HCT116 (cell line): Measurements from ENCODE around the gene LAIR1. TPM values are rescaled to one million over a fixed set of nuclear protein-coding genes. Genes with fewer than 3 reads are reported as not detected.
"Not testable (repeated sequence)": the region's sequence is repeated elsewhere in the genome, so short reads cannot be mapped to it uniquely, and the experiment has no call there.

Source experiments
- ATAC-seq: fragments of 200-7000 bp; cut with Tn5 transposase; 2 replicates; pipeline ENCODE4 v1.9.1; 2020; ENCODE audit warnings: mild to moderate bottlenecking, moderate library complexity
- BruUV-seq: library from RNA; stranded (reverse); fragments of 400-500 nt; replicated peaks from 2 replicates; lab custom pipeline; 2021; lab: Mats Ljungman, UMichigan
- CTCF ChIA-PET: fragments of 300-600 bp; sonication (Branson Sonifier 250); formaldehyde crosslinking; loops from one replicate; lab custom pipeline; 2021; ENCODE audit warnings: antibody characterized with exemption; lab: Charles Lee
- POLR2A ChIA-PET: fragments of 300-600, 350-600 bp; sonication (Branson Sonifier 250); formaldehyde crosslinking; loops from one replicate; lab custom pipeline; 2021; ENCODE audit warnings: antibody characterized with exemption; lab: Charles Lee
- RAD21 ChIA-PET, 2 experiments: fragments of 300-600 bp; sonication (Branson Sonifier 250); formaldehyde crosslinking; loops; one replicate each; lab custom pipeline; 2023; ENCODE audit warnings: low total read pairs in 2 of 2; ENCODE audit not compliant: uncharacterized antibody in 2 of 2, unreplicated experiment in 2 of 2, low non-redundant PET in 1 of 2; lab: Charles Lee
- DNase-seq: peaks from one replicate; pipeline ENCODE4 v3.0.0-alpha.2; 2010; ENCODE audit warnings: low read depth, low spot score
- H2AFZ ChIP-seq: fragments of 200-600 bp; shearing (Covaris generic), sonication (generic); 2 replicates; pipeline ENCODE4 v1.6.1; 2017; ENCODE audit warnings: low read depth, mixed run types, mixed read lengths, antibody characterized with exemption, low read length; ENCODE audit not compliant: poor library complexity, severe bottlenecking
- H3K27ac ChIP-seq: 2 replicates; pipeline ENCODE4 v1.5.1; 2012; ENCODE audit warnings: low read depth, low read length
- H3K27me3 ChIP-seq: fragments of 200-600 bp; sonication (generic); 2 replicates; pipeline ENCODE4 v1.6.1; 2016; ENCODE audit warnings: mixed run types, low read length, mixed read lengths; ENCODE audit not compliant: insufficient read depth
- H3K36me3 ChIP-seq, 2 experiments: fragments of 200-500 bp in 1 of 2; fragments of 200-600 bp in 1 of 2; sonication (Bioruptor generic) in 1 of 2; sonication (generic) in 1 of 2; 2 replicates each; pipeline versions ENCODE4 v1.5.1 to v1.6.1; 2014 to 2016; ENCODE audit warnings: low read length in 2 of 2, inconsistent platforms in 1 of 2, mixed read lengths in 1 of 2, mixed run types in 1 of 2; ENCODE audit not compliant: insufficient read depth in 2 of 2, control insufficient read depth in 1 of 2
- H3K4me1 ChIP-seq, 2 experiments: fragments of 200-600 bp in 1 of 2; sonication (generic) in 1 of 2; 2 replicates each; pipeline versions ENCODE4 v1.5.1 to v1.6.1; 2012 to 2017; ENCODE audit warnings: low read length in 2 of 2, inconsistent platforms in 1 of 2, mild to moderate bottlenecking in 1 of 2, mixed read lengths in 1 of 2, mixed run types in 1 of 2, moderate library complexity in 1 of 2; ENCODE audit not compliant: insufficient read depth in 2 of 2, control insufficient read depth in 1 of 2
- H3K4me2 ChIP-seq: fragments of 200-600 bp; sonication (generic); 2 replicates; pipeline ENCODE4 v1.6.1; 2017; ENCODE audit warnings: mixed run types, low read length, mixed read lengths
- H3K4me3 ChIP-seq, 2 experiments: fragments of 200-600 bp in 1 of 2; sonication (generic) in 1 of 2; replicated peaks in 1 of 2; 2 replicates each; pipeline ENCODE4 v1.5.1; 2011 to 2016; ENCODE audit warnings: low read length in 2 of 2, control low read depth in 1 of 2, low read depth in 1 of 2, mild to moderate bottlenecking in 1 of 2, mixed read lengths in 1 of 2, mixed run types in 1 of 2
- H3K79me2 ChIP-seq: fragments of 200-600 bp; sonication (generic); 2 replicates; pipeline ENCODE4 v1.6.1; 2017; ENCODE audit warnings: mild to moderate bottlenecking, mixed run types, low read length, moderate library complexity, mixed read lengths; ENCODE audit not compliant: insufficient read depth
- H3K9ac ChIP-seq: fragments of 200-600 bp; sonication (generic); 2 replicates; pipeline ENCODE4 v1.6.1; 2016; ENCODE audit warnings: low read length, mixed read lengths
- H3K9me2 ChIP-seq: fragments of 200-600 bp; sonication (generic), shearing (Covaris generic); 2 replicates; pipeline ENCODE4 v1.6.1; 2017; ENCODE audit warnings: mixed run types, mild to moderate bottlenecking, moderate library complexity; ENCODE audit not compliant: insufficient read depth
- H3K9me3 ChIP-seq, 2 experiments: fragments of 200-500 bp in 1 of 2; fragments of 200-600 bp in 1 of 2; sonication (Bioruptor generic) in 1 of 2; sonication (generic) in 1 of 2; 2 replicates each; pipeline ENCODE4 v1.6.1; 2014 to 2017; ENCODE audit warnings: low read length in 2 of 2, mixed read lengths in 2 of 2, inconsistent platforms in 1 of 2, low read depth in 1 of 2, mild to moderate bottlenecking in 1 of 2, mixed run types in 1 of 2, moderate library complexity in 1 of 2; ENCODE audit not compliant: control insufficient read depth in 1 of 2, insufficient read depth in 1 of 2
- H4K20me1 ChIP-seq: fragments of 200-600 bp; sonication (generic), shearing (Covaris generic); 2 replicates; pipeline ENCODE4 v1.6.1; 2017; ENCODE audit warnings: mixed run types, mild to moderate bottlenecking, moderate library complexity; ENCODE audit not compliant: insufficient read depth
- CBX3 ChIP-seq: IDR thresholded peaks from 2 replicates; pipeline ENCODE4 v1.6.1; 2012; ENCODE audit warnings: low read depth
- ELF1 ChIP-seq: IDR thresholded peaks from 2 replicates; pipeline ENCODE4 v1.6.1; 2012; ENCODE audit warnings: low read depth, borderline replicate concordance
- EZH2 ChIP-seq: fragments of 200-600 bp; sonication (generic); IDR thresholded peaks from 2 replicates; pipeline ENCODE4 v1.6.1; 2017; ENCODE audit warnings: antibody characterized with exemption, mixed run types
- FOSL1 ChIP-seq: IDR thresholded peaks from 2 replicates; pipeline ENCODE4 v1.6.1; 2012; ENCODE audit warnings: low read depth
- POLR2A ChIP-seq: IDR thresholded peaks from 2 replicates; pipeline ENCODE4 v1.7.0; 2011; ENCODE audit warnings: borderline replicate concordance; ENCODE audit not compliant: insufficient read depth, insufficient read length; ENCODE audit errors: extremely low read depth
- SP1 ChIP-seq: IDR thresholded peaks from 2 replicates; pipeline ENCODE4 v1.6.1; 2012; ENCODE audit warnings: low read depth
- intact Hi-C: fragments of 100-400 bp; cut with micrococcal nuclease; formaldehyde crosslinking; loops from 2 replicates; pipeline ENCODE4 v1.10.0; 2022
- total RNA-seq: library from RNA; stranded (reverse); gene quantifications from one replicate; pipeline ENCODE4 v1.2.1, GENCODE V29; 2021; ENCODE audit not compliant: unreplicated experiment
- TF ChIP-seq, protein P1 (sequence below), 3 experiments: fragments of 200-600 bp in 1 of 3; sonication (generic) in 1 of 3; IDR thresholded peaks in 2 of 3; conservative IDR thresholded peaks in 1 of 3; 2 replicates each; pipeline ENCODE4 v1.5.1; 2012 to 2017; ENCODE audit warnings: low read depth in 2 of 3, low read length in 2 of 3, antibody characterized with exemption in 1 of 3, borderline replicate concordance in 1 of 3, control low read depth in 1 of 3, mild to moderate bottlenecking in 1 of 3, mixed read lengths in 1 of 3, mixed run types in 1 of 3, moderate library complexity in 1 of 3; ENCODE audit not compliant: insufficient read depth in 1 of 3
- TF ChIP-seq, protein P2 (sequence below): IDR thresholded peaks from 2 replicates; pipeline ENCODE4 v1.6.1; 2012

LAIR1 gene
- total RNA-seq, 1 experiment from 2014 or later: 0.89 TPM

DNA sequence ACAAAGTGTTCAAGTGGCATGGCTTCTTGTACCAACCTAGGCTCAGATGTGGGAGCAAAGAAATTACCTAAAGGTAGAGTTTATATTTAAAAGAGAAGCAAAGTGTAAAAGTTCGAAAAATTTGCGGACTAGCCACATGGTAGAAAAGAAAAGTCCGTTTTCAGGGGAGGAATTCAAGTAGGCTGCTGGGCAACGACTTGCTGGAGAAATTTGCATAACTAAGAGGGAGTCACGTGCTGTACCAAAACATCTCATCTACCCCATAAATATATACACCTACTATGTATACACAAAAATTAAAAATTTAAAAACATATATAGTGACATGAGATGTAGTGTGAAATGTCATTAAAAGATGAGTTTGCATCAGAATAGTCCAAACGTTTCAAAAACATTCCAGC, 2.1 kb upstream of the LAIR1 start:
- CTCF ChIA-PET: no interaction called here
- no peaks in the 10 kb centered on the region for H3K79me2 ChIP-seq
- no TSS peak for BruUV-seq

DNA sequence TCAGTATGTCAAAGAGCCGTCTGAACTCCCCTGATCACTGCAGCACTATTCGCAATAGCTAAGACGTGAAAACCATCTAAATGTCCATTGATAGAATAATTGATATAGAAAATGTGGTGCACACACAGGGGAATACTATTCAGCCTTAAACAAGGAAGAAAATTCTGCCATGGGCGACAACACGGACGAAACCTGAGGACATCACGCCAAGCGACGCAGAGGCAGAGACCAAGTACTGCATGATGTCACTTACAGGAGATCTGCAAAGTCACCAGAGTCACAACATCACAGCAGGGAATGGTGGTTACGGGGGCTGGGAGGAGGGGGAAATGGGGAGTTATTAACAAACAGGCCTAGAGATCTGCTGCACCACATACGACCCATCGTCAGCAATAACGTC, 1.1 kb upstream of the LAIR1 start:
- H3K27me3 ChIP-seq, CTCF ChIA-PET, H3K9me3 ChIP-seq, H3K36me3 ChIP-seq, H3K4me1 ChIP-seq, POLR2A ChIA-PET, H3K9me2 ChIP-seq, intact Hi-C loops, H3K9ac ChIP-seq, BruUV-seq, H3K4me2 ChIP-seq, H3K27ac ChIP-seq, H4K20me1 ChIP-seq, RAD21 ChIA-PET, H2AFZ ChIP-seq, H3K79me2 ChIP-seq, H3K4me3 ChIP-seq, ATAC-seq, DNase-seq: not testable (repeated sequence)

More for the DNA sequence above, 2.1 kb upstream of the LAIR1 start:
- no peak for ATAC-seq
- H3K27ac ChIP-seq: no peak overlapping the region
- H3K9me2 ChIP-seq: no peaks in the 10 kb centered on the region
- no peak overlapping the region for H3K9ac ChIP-seq
- no peaks in the 10 kb centered on the region for H3K36me3 ChIP-seq
- H3K4me3 ChIP-seq: no peak overlapping the region
- no peak overlapping the region for H2AFZ ChIP-seq
- no peak overlapping the region for H3K4me2 ChIP-seq
- peaks cover 3% of the 10 kb centered on the region; the same call in 1 of the 2 replicates for H3K27me3 ChIP-seq
- POLR2A ChIA-PET: no interaction called here
- intact Hi-C loops: no loop called here
- TF ChIP-seq, protein P1, sequence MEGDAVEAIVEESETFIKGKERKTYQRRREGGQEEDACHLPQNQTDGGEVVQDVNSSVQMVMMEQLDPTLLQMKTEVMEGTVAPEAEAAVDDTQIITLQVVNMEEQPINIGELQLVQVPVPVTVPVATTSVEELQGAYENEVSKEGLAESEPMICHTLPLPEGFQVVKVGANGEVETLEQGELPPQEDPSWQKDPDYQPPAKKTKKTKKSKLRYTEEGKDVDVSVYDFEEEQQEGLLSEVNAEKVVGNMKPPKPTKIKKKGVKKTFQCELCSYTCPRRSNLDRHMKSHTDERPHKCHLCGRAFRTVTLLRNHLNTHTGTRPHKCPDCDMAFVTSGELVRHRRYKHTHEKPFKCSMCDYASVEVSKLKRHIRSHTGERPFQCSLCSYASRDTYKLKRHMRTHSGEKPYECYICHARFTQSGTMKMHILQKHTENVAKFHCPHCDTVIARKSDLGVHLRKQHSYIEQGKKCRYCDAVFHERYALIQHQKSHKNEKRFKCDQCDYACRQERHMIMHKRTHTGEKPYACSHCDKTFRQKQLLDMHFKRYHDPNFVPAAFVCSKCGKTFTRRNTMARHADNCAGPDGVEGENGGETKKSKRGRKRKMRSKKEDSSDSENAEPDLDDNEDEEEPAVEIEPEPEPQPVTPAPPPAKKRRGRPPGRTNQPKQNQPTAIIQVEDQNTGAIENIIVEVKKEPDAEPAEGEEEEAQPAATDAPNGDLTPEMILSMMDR (IDR thresholded peaks at IDR 0.05 in 2 of 3, conservative IDR thresholded peaks at IDR 0.05 in 1 of 3; ENCODE audit: borderline replicate concordance in 1 of 3, insufficient read depth in 1 of 3, low read depth in 2 of 3, low read length in 2 of 3): no peak
- no peak for TF ChIP-seq ELF1
- TF ChIP-seq, protein P2, sequence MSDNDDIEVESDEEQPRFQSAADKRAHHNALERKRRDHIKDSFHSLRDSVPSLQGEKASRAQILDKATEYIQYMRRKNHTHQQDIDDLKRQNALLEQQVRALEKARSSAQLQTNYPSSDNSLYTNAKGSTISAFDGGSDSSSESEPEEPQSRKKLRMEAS: no peak
- no peak for TF ChIP-seq FOSL1
- TF ChIP-seq SP1: no peak
- TF ChIP-seq CBX3: no peak
- no peak for TF ChIP-seq EZH2
- TF ChIP-seq POLR2A: no peak
- H4K20me1 ChIP-seq: no peaks in the 10 kb centered on the region
- no peaks in the 10 kb centered on the region for H3K4me1 ChIP-seq
- H3K9me3 ChIP-seq: no peaks in the 10 kb centered on the region
- DNase-seq: no peak
- RAD21 ChIA-PET: no interaction called here

DNA sequence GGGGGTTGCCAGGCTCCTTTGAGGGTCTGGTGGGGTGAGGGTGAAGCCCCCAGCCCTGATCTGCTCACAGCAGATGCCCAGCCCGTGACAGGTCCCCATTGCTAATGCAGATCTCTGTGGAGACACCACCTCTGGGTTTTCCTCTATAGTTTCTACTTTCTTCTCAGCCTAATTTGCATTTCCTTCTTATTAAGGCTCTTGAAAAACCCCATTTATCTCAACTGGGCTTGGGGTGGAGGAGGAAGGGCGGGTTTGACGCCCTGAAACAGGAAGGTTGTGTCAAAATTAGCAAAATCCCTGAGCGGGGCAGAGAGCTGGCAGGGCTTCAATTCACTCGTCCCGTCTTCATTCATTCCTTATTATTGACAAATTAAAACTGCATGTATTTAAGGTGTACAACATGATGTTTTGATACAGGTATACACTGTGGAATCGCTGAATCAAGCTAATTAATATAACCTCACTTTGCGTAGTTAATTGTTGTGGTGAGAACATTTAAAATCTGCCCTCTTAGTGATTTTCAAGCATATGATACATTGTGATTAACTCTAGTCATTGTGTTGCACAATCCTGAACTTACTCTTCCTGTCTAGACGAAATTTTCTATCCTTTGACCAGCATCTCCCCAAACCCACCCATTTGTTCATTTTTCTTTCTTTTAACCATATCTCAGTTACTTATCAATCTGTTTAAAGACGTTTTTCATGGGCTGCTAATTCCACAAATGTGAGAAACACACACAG, 2.9 kb downstream of the LAIR1 start:
- H3K36me3 ChIP-seq, H3K4me2 ChIP-seq, CTCF ChIA-PET, BruUV-seq, H3K79me2 ChIP-seq, H3K27me3 ChIP-seq, H2AFZ ChIP-seq, ATAC-seq, DNase-seq, POLR2A ChIA-PET, H3K9me3 ChIP-seq, H3K4me3 ChIP-seq, intact Hi-C loops, H3K9me2 ChIP-seq, RAD21 ChIA-PET, H3K9ac ChIP-seq, H4K20me1 ChIP-seq, H3K27ac ChIP-seq, H3K4me1 ChIP-seq: not testable (repeated sequence)
